ENCODE measurements around the gene PLXNA3. TPM values are rescaled to one million over a fixed set of nuclear protein-coding genes. Genes with fewer than 3 reads are reported as not detected.

Gene PLXNA3
- total RNA-seq, 1 donor from 2014 or later, result 128 TPM

GRCh38 chrX:154467556-154467955 lies 9.5 kb downstream of the PLXNA3 start:
- H3K4me1 Mint-ChIP-seq, result no peaks in the 10 kb centered on the region
- H3K9me3 Mint-ChIP-seq, result no peaks in the 10 kb centered on the region
- no peaks in the 10 kb centered on the region for H3K27me3 Mint-ChIP-seq (ENCODE audit: low read depth)
- peaks cover 5% of the 10 kb centered on the region for H3K36me3 Mint-ChIP-seq
- TF ChIP-seq CTCF (IDR thresholded peaks at IDR 0.05; ENCODE audit: unreplicated experiment), result no peak
- DNase-seq (ENCODE audit: low spot score in 2 of 2, unreplicated experiment in 2 of 2), result no peak
- H3K27ac Mint-ChIP-seq, result no peak overlapping the region
- no peak overlapping the region for H3K4me3 Mint-ChIP-seq

DNA sequence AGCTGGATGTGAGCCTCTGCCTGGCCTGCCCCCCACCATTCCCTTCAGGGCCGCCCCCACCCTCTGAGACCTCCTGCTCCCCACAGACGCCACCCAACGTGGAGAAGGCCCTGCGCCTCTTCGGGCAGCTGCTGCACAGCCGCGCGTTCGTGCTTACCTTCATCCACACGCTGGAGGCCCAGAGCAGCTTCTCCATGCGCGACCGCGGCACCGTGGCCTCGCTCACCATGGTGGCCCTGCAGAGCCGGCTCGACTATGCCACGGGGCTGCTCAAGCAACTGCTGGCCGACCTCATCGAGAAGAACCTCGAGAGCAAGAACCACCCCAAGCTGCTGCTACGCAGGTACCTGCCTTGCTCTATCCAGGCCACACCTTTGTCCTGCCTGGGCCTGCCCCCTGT lies 10.1 kb downstream of the PLXNA3 start:
- TF ChIP-seq CTCF (IDR thresholded peaks at IDR 0.05; ENCODE audit: unreplicated experiment), result no peak
- Mint-ChIP-seq H3K36me3 (peaks cover under 1% of the 10 kb centered on the region), H3K9me3 (peaks cover under 1% of the 10 kb centered on the region), H3K4me3 (no peak overlapping the region), H3K4me1 (no peaks in the 10 kb centered on the region), H3K27ac (no peak overlapping the region), H3K27me3 (ENCODE audit: low read depth) (no peaks in the 10 kb centered on the region)
- DNase-seq (ENCODE audit: low spot score in 2 of 2, unreplicated experiment in 2 of 2), result no peak

- no peak for DNase-seq (ENCODE audit: low spot score in 2 of 2, unreplicated experiment in 2 of 2)
- no peak overlapping the region for H3K27ac Mint-ChIP-seq
- TF ChIP-seq CTCF (IDR thresholded peaks at IDR 0.05; ENCODE audit: unreplicated experiment), result no peak
- no peaks in the 10 kb centered on the region for H3K27me3 Mint-ChIP-seq (ENCODE audit: low read depth)
- peaks cover 7% of the 10 kb centered on the region for H3K36me3 Mint-ChIP-seq
- H3K9me3 Mint-ChIP-seq, result peaks cover 7% of the 10 kb centered on the region
- H3K4me1 Mint-ChIP-seq, result no peaks in the 10 kb centered on the region
- H3K4me3 Mint-ChIP-seq, result no peak overlapping the region
Observed at GRCh38 chrX:154469114-154469513, 11.0 kb downstream of the PLXNA3 start.

DNA sequence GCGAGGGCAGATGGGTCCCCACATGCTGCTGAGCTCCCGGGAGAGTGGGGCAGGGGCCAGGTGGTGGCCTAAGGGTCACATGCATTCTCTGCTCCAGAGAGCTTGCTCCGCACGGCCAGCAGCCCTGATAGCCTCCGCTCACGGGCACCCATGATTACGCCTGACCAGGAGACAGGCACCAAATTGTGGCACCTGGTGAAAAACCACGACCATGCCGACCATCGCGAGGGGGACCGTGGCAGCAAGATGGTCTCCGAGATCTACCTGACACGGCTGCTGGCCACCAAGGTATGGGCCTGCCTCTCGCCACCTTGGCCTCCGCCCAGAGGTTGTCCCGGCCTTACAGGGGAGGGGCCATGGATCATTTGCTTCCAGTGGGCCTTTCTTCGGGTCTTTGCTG lies 11.8 kb downstream of the PLXNA3 start:
- H3K9me3 Mint-ChIP-seq, result peaks cover 7% of the 10 kb centered on the region
- no peak overlapping the region for H3K4me3 Mint-ChIP-seq
- no peaks in the 10 kb centered on the region for H3K4me1 Mint-ChIP-seq
- no peak for TF ChIP-seq CTCF (IDR thresholded peaks at IDR 0.05; ENCODE audit: unreplicated experiment)
- DNase-seq (ENCODE audit: low spot score in 2 of 2, unreplicated experiment in 2 of 2), result no peak
- peaks cover 7% of the 10 kb centered on the region for H3K36me3 Mint-ChIP-seq
- no peaks in the 10 kb centered on the region for H3K27me3 Mint-ChIP-seq (ENCODE audit: low read depth)
- H3K27ac Mint-ChIP-seq, result no peak overlapping the region

DNA sequence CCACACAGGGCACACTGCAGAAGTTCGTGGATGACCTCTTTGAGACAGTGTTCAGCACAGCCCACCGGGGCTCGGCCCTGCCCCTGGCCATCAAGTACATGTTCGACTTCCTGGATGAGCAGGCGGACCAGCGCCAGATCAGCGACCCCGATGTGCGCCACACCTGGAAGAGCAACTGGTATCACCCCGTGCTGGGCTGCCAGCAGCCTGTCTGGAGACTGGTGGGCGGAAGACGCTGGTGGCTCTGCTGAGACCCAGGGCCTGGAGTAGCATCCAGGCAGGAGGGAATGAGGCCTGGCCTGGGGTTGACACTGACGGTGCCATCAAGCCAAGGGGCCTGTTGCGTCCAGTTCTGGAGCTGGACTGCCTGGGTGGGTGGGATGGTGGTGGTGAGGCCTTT lies 12.4 kb downstream of the PLXNA3 start:
- Mint-ChIP-seq H3K4me3 (no peak overlapping the region), H3K27me3 (ENCODE audit: low read depth) (no peaks in the 10 kb centered on the region), H3K9me3 (peaks cover 9% of the 10 kb centered on the region), H3K36me3 (peaks cover 9% of the 10 kb centered on the region), H3K27ac (no peak overlapping the region), H3K4me1 (no peaks in the 10 kb centered on the region)
- DNase-seq (ENCODE audit: low spot score in 2 of 2, unreplicated experiment in 2 of 2), result no peak
- TF ChIP-seq CTCF (IDR thresholded peaks at IDR 0.05; ENCODE audit: unreplicated experiment), result no peak

DNA sequence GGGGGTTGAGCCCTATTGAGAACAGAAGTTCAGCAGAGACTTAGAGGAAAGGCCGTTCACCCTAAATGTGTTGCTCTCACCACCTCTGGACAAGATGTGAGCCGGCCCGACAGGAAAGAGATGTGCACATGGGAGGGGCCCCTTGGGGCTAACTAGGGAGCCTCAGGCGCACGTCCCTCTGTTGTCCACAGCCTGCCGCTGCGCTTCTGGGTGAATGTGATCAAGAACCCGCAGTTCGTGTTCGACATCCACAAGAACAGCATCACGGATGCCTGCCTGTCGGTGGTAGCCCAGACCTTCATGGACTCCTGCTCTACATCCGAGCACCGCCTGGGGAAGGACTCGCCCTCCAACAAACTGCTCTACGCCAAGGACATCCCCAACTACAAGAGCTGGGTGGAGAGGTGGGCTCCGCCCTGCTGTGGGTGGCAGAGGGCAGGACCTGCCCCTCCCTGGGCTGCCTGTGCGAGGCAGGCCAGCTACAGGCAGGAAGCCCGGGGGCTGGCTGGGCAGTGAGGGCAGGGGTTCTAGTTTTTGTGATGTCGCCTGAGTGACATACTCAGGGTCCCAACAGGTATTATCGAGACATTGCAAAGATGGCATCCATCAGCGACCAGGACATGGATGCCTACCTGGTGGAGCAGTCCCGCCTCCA lies 13.0 kb downstream of the PLXNA3 start:
- Mint-ChIP-seq H3K36me3 (peaks cover 12% of the 10 kb centered on the region), H3K27ac (no peak overlapping the region), H3K9me3 (peaks cover 12% of the 10 kb centered on the region), H3K27me3 (ENCODE audit: low read depth) (no peaks in the 10 kb centered on the region), H3K4me3 (no peak overlapping the region), H3K4me1 (no peaks in the 10 kb centered on the region)
- DNase-seq (ENCODE audit: low spot score in 2 of 2, unreplicated experiment in 2 of 2), result no peak
- TF ChIP-seq CTCF (IDR thresholded peaks at IDR 0.05; ENCODE audit: unreplicated experiment), result no peak
